C4-2B (cell line): Measurements from ENCODE around the gene EIF4E1B.

Experiments used
- CTCF ChIP-seq: fragments of 450-650 bp; conservative IDR thresholded peaks from 2 replicates; pipeline ENCODE4 v1.5.1; 2017; ENCODE audit warnings: mild to moderate bottlenecking
- ZFX ChIP-seq: fragments of 450-650 bp; IDR thresholded peaks from 2 replicates; pipeline ENCODE4 v1.6.1; 2017

GRCh38 chr5:176647843-176648473 lies 17.5 kb downstream of the EIF4E1B start:
- TF ChIP-seq CTCF (no peak), ZFX (no peak)
